DMS153 (cell line): ENCODE data around the gene TRMT44.

Experiments
- DNase-seq: peaks from one replicate; lab custom pipeline; 2025; lab: John Stamatoyannopoulos, UW

TRMT44 gene

DNA sequence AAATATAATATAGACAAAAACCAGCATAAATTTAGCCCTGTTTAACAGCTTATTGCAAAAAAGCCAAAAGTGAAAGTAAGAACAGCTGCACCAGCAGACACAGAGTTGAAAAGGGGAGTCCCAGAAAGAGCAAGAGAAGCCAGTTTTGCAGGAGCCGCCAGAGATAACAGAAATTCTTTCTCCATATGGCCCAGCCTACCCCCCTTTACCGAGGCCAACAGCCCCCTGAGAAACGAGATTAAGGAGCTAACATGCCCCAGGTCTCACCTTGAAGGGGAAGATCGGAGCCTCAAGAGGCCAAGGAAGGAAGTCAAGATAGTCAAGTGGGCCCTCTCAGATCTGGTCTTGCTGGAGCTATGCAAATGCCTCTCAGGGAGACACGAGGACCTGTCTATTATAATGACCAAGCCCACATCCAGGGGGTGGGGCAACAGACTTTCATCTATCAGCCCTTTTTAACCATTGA, 4.9 kb upstream of the TRMT44 start:
- DNase-seq, result no peak

DNA sequence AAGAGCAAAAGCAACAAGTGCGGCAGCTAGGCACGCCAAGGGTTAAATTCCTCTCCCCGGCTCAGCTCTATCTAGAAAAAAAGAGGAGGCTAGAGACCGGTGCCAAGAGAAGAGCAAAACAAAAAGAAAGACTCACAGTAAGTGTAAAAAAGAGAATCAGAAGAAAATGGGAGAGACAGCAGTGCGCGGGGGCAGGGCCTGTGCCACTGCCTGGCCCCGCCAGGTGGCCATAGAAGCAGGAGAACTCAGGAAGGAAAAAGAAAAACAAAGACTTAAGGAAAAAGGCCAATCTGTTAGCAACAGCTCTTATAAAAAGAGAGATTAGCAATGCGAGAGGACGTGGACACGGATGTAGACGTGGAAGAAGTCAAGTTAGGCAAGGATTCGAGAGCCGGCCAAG, 3.3 kb upstream of the TRMT44 start:
- DNase-seq, result no peak

DNA sequence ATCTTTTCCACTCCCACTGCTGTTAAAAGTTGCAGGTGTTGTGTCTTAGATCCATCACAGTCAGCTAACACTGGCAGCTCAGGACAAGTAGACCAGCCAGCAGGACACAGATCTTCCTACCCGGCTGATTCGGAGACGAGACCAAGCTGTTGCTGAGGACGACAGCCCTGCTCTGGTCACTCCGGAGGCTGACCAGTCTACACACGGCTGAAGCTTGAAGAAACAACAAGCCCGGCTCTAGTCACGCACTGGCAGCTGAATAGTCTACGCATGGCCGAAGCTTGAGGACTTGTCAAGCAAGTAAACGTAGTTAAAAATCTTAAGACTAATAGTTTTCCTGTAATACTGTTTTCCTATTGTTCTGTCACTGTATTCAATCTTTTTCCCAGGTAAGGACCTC, 1.8 kb upstream of the TRMT44 start:
- DNase-seq, result no peak

DNA sequence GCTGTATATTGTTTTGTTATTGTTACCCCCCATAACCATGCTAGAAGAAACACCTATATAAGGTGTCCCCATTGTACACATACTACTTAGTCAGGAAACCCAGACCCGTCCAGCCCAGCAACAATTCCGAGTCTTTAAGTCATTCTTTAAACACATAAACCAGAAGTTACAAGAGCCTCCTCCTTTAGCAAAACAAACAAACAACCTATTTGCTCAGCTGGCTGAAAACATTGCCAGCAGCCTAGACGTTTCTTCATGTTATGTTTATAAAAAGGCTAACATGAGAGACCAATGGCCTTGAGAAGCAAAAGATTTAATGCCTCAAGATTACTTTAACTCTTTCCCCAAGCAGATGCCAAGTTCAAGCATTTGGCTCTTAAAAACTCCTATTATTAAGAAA, 1.4 kb upstream of the TRMT44 start:
- DNase-seq, result no peak

DNA sequence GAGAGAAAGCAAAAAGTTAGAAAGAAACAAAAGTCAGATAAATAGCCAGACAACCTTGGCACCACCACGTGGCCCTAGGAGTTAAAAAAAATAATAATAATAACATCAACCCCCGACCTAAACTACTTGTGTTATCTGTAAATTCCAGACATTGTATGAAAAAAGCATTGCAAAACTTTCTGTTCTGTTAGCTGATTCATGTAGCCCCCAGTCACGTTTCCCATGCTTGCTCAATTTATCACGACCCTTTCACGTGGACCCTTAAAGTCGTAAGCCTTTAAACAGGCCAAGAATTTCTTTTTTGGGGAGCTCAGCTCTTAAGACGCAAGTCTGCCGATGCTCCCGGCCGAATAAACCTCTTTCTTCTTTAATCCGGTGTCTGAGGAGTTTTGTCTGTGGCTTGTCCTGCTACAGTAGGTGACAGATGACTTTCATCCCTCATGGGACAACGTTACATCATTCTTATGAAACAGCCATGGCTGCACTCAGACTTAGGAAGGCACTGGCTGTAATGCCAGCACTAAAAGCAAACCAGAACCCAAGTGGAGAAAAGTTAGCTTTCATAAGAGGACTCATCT, 574 bp upstream of the TRMT44 start:
- no peak for DNase-seq

DNA sequence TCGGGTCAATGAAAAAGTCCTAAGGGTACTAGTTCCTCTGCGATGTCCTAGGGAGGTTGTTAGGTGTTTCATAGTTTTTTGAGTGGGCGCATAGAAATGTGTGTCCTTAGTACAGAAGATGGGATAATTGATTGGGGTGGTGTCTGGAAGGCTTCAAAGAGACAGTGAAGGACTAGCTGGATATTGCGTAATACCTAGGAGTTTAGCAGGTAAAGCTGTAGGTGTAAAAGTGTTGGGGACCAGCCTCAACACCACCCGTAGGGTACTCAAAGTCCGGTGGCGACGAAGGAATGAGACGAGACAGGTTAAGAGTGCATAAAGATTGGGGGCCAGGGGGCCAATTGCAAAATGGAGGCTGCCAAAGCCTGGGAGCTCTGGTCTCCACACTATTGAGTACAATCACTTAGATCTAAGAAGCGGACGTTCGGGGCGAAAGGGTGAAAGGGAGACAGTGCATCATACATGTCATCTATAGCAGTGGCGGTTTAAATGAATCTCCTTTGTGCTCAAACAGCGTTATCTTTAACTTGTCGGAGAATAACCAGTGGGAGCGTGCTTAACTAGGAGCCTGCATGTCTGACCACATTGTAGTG, 1.0 kb downstream of the TRMT44 start:
- DNase-seq, result no peak

DNA sequence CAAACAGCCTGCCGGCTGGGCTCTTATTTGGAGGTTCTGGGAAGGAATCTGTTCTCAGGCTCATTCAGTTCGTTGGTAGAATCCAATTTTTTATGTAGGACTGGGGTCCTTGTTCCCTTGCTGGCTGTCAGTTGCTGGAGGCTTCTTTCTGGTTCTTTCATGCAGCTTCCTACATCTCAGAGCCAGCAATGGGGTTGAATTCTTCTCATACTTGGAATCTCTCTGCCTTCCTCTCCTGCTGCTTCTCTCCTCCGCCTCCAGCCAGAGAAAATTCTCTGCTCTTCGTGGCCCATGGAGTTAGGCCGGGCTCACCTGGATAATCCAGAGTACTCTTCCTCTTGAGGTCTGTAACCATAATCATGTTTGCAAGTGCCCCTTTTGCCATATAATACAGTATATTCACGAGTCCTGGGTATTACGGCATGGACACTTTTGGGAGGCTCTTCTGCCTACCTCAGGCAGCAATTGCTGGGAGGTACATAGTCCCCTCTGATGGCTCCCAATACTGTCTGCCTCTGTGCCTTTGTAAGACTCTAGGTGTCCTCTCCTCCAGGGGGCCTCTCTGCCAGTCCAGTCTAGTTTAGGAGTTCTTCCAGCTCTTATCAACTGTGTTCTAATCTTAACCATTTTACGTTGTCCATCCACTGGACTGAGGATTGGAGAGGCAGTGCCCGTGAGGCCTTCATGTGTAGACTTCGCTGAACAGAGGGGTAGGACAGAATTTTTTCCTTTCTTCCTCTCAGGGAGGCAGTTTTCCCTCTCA, 2.2 kb downstream of the TRMT44 start:
- no peak for DNase-seq

DNA sequence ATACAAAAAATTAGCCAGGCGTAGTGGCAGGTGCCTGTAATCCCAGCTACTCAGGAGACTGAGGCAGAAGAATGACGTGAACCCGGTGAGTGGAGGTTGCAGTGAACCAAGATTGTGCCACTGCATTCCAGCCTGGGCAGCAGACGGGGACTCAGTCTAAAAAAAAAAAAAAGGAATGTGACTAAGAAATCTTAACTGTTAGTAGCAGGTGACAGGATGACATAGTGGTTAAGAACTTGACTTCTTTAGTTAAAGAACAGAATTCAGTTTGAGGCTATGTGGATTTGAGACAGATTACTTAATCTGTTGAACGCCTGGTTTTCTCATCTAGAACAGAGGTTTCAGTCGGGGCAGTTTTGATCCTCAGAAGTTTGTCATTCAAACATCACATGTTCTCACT, 3.2 kb downstream of the TRMT44 start:
- no peak for DNase-seq

DNA sequence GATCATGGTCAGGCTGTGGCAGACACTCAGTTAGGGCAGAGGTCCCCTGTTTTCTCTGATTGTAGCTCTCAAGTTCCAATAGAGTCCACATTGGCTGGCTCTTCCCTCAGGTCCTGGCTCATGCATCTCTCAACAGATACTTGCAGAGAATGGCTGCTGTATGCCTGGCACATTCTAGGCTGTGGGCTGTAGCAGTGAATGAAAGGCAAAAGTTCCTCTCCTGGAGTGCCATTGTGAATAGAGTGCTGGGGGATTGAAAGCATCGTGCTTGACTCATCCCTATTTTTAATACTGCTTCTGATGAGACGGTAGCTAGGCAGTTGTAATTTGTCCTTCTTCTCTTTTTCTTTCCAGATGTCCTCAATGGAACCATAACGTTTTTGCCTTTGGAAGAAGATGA, 5.5 kb downstream of the TRMT44 start:
- no peak for DNase-seq

DNA sequence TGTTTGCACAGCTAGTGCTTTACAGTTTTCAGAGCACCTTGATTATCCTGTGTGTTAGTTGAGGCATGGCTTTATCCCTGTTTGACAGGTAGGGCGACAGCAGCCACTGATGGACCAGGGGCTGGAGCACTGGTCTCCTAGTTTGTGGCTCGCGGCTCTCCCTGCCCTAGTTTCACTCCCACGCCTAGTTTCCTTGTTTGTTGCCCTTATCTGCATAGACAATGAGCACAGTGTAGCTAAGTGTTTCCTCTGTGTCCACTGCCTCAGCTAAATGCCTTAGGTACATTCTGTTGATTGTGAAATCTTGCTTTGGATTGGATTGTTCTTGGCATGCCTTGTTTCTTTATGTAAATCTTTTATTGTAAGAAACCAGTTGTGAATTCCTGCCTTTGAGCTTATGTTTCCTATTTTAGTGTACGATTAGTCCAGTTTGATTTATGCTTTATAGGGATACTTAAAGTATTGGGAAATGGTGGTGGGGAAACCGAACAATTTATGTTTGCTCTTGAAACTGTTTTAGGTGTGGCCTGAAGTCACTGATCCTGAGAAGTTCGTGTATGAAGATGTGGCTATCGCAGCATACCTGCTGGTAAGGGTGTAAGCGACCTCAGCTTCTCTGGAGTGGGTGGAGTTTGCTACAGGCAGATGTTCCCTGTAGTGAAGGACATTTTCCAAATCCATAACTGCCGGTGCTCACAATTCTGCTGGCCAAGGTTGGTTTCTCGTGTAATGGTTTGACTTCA, 11.0 kb downstream of the TRMT44 start:
- no peak for DNase-seq

DNA sequence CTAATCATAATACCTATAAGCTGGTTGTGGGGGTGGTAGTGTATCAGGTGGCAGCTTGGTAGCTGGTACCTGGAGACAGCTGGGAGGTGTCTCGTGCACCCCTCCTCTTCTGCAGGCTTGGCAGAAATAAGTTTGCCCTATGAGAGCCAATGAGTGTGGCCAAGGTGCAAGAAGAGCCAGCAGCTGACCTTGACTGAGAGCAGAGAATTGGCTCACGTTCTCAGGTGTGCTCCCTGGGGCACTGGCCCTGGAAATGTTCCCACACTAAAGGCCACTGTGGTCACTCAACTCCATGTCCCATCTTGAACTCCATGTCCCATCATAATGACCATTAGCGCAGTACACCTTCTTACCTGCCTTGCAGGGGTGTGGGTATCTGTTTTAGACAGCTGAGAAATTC, 13.4 kb downstream of the TRMT44 start:
- no peak for DNase-seq

DNA sequence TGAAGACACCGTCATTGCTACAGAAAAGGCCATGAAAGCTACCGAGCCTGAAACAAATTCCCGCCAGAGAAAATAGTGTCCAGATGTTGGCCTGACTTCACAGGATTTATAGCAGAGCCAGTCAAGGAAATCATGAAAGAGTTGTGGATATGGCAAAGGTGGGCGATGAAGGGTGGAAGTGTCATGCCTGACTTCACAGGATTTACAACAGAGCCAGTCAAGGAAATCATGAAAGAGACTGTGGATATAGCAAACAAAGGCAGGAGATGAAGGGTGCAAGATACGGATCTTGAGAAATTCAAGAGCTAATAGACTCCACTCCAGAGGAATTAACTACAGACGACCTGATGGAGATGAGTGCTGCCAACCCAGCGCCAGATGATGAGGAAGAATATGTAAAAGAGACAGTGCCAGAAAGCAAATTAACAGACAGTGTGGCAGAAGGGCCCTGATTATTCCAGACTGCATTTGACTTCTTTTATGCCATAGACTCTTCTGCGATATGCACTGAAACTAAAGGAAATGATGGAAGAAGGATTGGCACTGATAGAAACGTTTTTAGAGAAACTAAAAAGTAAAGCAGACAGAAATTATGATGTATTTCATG, 17.2 kb downstream of the TRMT44 start:
- no peak for DNase-seq

DNA sequence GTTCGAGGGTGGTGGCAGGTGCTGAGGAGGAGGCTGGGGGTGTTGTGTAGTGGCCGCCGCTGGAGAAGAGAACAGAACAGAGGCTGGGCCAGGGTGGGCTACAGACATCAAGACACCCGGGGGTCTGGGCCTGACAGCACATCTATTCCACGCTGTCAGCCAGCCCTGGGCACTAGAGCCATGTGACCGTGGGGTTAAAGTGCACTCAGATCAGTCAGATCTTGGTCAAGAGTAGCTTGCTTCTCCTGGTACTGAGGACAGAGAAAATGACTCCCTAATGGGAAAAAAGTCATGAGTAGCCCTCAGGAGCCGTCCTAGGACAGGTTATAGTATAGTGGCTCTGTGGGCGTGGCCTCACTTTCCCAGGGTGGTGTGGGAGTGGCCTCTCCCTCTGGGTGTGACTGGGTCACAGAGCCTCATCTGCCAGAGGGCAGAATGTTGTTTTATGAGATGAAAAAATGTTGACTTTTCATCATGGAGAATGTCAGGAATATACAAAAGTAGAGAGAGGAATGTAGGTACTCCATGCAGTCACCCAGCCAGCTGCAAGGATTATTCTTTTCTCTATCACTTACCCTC, 19.4 kb downstream of the TRMT44 start:
- no peak for DNase-seq

DNA sequence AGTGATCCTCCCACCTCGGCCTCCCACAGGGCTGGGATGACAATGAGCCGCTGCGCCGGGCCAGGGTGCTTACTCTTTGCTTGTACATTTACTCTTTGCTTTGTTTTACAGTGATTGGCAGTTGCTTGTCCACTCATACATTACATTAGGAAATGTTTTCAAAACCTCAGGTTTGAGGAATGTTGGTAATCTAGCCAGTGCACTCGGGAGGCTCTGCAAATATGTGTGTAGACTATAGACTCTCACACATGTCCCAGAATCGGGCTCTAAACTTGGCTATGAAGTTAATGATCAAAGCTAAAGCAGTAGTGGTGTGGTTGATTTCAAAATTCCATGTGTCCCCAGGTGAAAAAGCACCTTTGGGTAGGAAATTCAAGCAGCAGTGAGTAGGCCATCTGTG, 20.5 kb downstream of the TRMT44 start:
- DNase-seq, result no peak

DNA sequence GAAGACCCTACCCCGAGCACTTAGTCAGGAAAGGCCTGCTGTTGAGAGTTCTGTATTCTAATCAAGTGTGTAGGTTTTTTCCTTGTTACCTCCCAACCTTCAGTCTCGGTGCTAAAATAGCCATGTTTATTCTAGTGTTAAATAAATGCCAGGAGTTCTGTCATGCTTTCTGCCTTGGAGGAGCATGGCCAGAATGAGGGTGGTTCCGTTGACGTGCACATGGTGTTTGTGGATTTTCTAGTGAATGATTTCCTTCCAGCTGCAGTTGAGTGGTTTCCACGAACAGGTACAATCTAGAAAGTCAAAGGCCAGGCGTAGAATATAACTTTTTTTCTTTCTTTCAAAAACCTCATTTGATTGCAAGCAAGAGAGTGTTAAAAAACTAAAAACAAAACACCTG, 21.0 kb downstream of the TRMT44 start:
- DNase-seq, result no peak

DNA sequence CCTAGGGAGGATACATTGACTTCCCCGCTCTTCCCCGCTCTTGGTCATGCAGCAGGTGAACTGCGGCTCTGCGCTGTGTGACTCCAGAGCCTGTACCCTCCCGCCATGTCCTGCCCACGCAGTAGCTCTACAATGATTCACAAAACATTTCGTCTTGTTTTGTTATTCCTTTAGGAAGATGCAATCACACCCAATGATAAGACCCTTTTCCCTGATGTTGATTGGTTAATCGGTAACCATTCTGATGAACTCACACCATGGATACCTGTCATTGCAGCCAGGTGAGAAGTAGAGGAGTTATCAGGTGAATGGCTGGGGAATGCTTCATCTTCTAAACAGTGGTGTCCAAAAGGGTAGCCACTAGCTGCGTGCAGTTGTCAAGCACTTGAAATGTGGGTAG, 23.2 kb downstream of the TRMT44 start:
- DNase-seq, result no peak

DNA sequence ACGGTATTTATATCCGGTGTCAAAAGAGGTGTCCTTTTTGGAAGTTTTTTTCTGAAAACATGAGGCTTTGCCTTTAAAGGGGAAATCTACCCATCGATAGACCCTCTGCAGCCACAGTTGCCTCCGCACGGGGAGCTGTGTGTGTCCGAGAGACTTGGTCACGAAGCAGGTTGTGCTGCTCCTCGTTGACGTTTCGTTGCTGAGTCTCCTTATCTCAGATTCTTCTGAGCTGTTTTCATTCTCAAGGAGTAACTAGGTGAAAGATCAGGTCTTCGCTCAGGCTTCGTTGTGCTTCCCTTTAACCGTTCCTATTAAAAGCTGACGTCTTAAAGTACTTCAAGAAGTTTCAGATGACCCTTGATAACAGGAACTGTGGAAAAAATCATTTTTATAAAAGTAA, 23.8 kb downstream of the TRMT44 start:
- DNase-seq, result no peak

DNA sequence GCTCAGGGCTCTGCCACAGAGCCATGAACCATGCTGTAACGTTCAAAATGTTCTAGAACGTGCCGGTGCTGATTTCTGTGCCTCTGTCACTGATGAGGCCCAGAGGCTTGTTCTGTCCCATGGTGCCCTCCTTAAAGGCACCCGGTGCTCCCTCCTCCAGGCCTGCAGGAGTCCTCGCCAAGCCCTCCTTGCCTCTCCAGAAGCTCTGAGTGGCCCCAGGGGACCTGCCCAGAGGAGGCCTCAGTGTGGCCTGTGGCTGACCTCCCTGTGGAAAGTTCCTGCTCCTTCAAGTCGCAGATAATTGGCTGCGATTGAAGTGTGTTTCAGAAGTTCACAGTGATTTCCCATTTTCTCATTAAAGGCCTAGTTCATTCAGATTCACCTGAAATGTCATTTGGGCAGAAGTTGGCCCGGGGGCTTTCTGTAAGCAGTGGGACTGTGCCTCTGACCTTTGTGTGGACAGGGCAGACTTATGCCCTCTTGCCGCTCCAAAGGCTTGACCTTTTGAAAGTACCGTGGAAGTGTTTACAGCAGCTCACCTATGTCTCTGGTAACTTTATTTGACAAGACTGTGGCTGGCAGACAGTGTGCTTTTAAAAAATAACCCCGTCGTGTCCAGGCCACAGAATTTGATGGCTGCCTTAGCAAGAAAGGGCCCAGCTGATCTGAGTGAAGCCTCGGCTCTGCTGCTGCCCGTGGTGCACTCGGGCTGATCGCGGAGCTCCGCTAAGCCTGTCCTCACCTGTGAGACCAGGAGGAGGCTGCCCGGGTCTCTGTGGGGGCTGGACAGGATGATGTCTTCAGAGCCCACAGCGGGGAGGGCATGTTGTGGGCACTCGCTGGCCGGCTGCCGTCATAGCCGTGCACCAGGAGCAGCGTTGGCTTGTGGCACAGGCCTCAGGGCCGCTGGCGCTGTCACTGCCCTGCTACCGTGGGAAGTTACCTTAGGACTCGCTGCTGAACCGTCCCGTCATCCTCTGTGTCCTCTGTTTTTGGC, 25.3 kb downstream of the TRMT44 start:
- no peak for DNase-seq

DNA sequence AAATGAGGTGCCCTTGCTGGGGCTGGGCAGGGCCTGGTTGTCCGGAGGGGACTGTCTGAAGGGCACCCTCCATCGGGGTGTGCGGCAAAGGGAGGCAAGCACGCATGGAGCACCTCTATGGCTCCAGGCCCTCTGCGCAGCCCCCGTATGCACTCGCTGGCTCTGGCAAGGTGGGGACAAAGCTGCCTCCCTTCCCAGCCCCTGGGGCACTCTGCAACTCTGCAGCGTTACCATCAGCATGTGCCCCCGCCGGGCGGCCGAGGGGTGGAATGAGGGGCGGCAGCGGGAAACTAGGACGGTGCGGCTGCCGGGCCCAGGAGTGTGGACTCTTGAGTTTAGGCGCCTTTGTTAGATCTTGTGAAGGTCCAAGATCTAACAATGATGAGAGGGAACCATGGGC, 26.4 kb downstream of the TRMT44 start:
- DNase-seq, result no peak

DNA sequence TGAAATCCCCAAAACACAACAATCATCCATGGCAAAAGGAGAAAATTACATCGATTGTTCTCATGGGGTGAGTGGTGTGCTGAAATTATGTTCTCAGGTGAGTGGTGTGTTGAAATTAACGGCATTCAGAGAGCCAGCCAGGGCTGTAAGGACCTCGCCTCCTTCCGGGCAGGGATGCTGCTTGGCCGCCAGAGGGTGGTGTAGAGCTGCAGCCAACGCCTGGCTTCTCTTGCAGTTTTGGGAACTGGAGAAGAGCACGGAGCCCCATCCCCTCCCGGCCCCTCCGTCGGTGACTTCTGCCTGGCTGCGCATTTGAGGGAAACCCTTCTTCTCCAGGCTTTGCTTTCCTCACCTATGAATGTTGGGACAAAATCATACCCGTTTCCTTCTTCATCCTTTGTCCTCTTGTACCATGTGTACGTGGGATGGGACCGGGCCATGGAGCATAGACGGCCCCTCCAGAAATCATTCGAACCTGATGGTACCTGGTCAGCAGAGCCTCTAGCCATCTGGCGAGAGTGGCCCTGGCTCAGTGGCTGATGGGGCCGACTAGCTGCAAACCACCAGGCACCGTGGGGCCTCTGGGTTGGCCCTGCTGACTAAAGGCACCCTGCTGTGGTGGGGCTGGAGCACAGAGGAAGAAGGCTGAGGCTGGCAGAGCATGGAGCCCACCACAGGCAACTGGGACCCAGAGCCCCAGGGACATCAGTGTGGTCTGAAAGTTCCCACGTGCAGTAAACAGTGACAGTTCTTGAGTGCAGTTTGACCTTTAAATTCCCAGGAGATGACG, 28.4 kb downstream of the TRMT44 start:
- no peak for DNase-seq
